Measurements from ENCODE around the gene PTDSS2.
"Not testable (repeated sequence)": the region's sequence is repeated elsewhere in the genome, so short reads cannot be mapped to it uniquely, and the experiment has no call there.

The PTDSS2 gene

GRCh38 chr11:414318-414857, 35.7 kb upstream of the PTDSS2 start:
- DNase-seq = no peak

- DNase-seq = no peak
Observed at GRCh38 chr11:415640-416041, 34.4 kb upstream of the PTDSS2 start.

GRCh38 chr11:416051-416756, 33.9 kb upstream of the PTDSS2 start:
- DNase-seq = peak in 1 of 5 donors; percentile 38

GRCh38 chr11:416757-417621, 33.1 kb upstream of the PTDSS2 start:
- DNase-seq = peak in 2 of 5 donors; percentile 37 to 60

- no peak for DNase-seq
Observed at GRCh38 chr11:417652-418342, 32.3 kb upstream of the PTDSS2 start.

GRCh38 chr11:418343-419247, 31.5 kb upstream of the PTDSS2 start:
- peak in 1 of 5 donors; percentile 2 for DNase-seq

- DNase-seq = peak in 1 of 5 donors; percentile 3
Observed at GRCh38 chr11:419248-420005, 30.7 kb upstream of the PTDSS2 start.

GRCh38 chr11:420054-420910, 29.8 kb upstream of the PTDSS2 start:
- DNase-seq = no peak

- DNase-seq = no peak
Observed at GRCh38 chr11:420911-421321, 29.2 kb upstream of the PTDSS2 start.

GRCh38 chr11:422249-422656, 27.8 kb upstream of the PTDSS2 start:
- no peak for DNase-seq

GRCh38 chr11:424232-424631, 25.8 kb upstream of the PTDSS2 start:
- DNase-seq = no peak

- not testable (repeated sequence) for DNase-seq
Observed at GRCh38 chr11:424766-425165, 25.3 kb upstream of the PTDSS2 start.

GRCh38 chr11:425301-425700, 24.8 kb upstream of the PTDSS2 start:
- DNase-seq = no peak

GRCh38 chr11:426851-427250, 23.2 kb upstream of the PTDSS2 start:
- no peak for DNase-seq

GRCh38 chr11:428295-428694, 21.8 kb upstream of the PTDSS2 start:
- no peak for DNase-seq

GRCh38 chr11:429391-429790, 20.7 kb upstream of the PTDSS2 start:
- DNase-seq = no peak

- DNase-seq = no peak
Observed at GRCh38 chr11:429931-430456, 20.1 kb upstream of the PTDSS2 start.

- no peak for DNase-seq
Observed at GRCh38 chr11:431921-432320, 18.2 kb upstream of the PTDSS2 start.

GRCh38 chr11:432501-433100, 17.5 kb upstream of the PTDSS2 start:
- no peak for DNase-seq

- no peak for DNase-seq
Observed at GRCh38 chr11:433111-433510, 17.0 kb upstream of the PTDSS2 start.

All from T-helper 1 cell (primary cell).